HG02970 (cell line): ENCODE results near the gene LCN2.
"Not testable (repeated sequence)": the region's sequence is repeated elsewhere in the genome, so short reads cannot be mapped to it uniquely, and the experiment has no call there.

ENCODE experiments used
- ATAC-seq: cut with Tn5 transposase; IDR thresholded peaks from one replicate; pipeline ENCODE4 v1.9.1; 2021; ENCODE audit warnings: mild to moderate bottlenecking, moderate library complexity, moderate number of reproducible peaks; ENCODE audit not compliant: unreplicated experiment, low FRiP score

Gene LCN2

GRCh38 chr9:128149001-128149701 lies at the start of gene LCN2:
Gene LCN2 (plus strand): TSS chr9:128149453. CDS start chr9:128149526, 73 bp downstream.
- no peak for ATAC-seq

- no peak for ATAC-seq
These were observed 49.2 kb upstream of the LCN2 start for GRCh38 chr9:128099932-128100491.

GRCh38 chr9:128100581-128100980 lies 48.7 kb upstream of the LCN2 start:
- no peak for ATAC-seq

- no peak for ATAC-seq
These were observed 48.0 kb upstream of the LCN2 start for GRCh38 chr9:128101231-128101661.

GRCh38 chr9:128101690-128102089 lies 47.6 kb upstream of the LCN2 start:
- no peak for ATAC-seq

- no peak for ATAC-seq
These were observed 47.1 kb upstream of the LCN2 start for GRCh38 chr9:128102196-128102595.

GRCh38 chr9:128102861-128103588 lies 46.2 kb upstream of the LCN2 start:
- no peak for ATAC-seq

- no peak for ATAC-seq
These were observed 45.7 kb upstream of the LCN2 start for GRCh38 chr9:128103589-128103962.

- ATAC-seq, result no peak
These were observed 45.1 kb upstream of the LCN2 start for GRCh38 chr9:128104171-128104618.

- no peak for ATAC-seq
These were observed 43.6 kb upstream of the LCN2 start for GRCh38 chr9:128105538-128106175.

- no peak for ATAC-seq
These were observed 42.9 kb upstream of the LCN2 start for GRCh38 chr9:128106181-128106939.

- no peak for ATAC-seq
These were observed 42.2 kb upstream of the LCN2 start for GRCh38 chr9:128106940-128107467.

- no peak for ATAC-seq
These were observed 41.6 kb upstream of the LCN2 start for GRCh38 chr9:128107468-128108268.

- no peak for ATAC-seq
These were observed 40.8 kb upstream of the LCN2 start for GRCh38 chr9:128108269-128109049.

- ATAC-seq, result no peak
These were observed 40.1 kb upstream of the LCN2 start for GRCh38 chr9:128109050-128109709.

GRCh38 chr9:128111726-128112125 lies 37.5 kb upstream of the LCN2 start:
- not testable (repeated sequence) for ATAC-seq

GRCh38 chr9:128113526-128114325 lies 35.5 kb upstream of the LCN2 start:
- ATAC-seq, result no peak
